SK-N-SH treated with all-trans-retinoic acid at 6 μM for 48 hours (cell line): Measurements from ENCODE around the gene NDUFA8.

Experiments
- BACH2 ChIP-seq: fragments of 250-450 bp; sonication (Bioruptor Pico); IDR thresholded peaks from 2 replicates; pipeline ENCODE4 v1.9.0; 2021; ENCODE audit warnings: mild to moderate bottlenecking, borderline replicate concordance
- RARB ChIP-seq: fragments of 250-450 bp; sonication (Bioruptor Pico); IDR thresholded peaks from 2 replicates; pipeline ENCODE4 v1.8.0; 2021; ENCODE audit warnings: mild to moderate bottlenecking, moderate library complexity
- TCF4 ChIP-seq: fragments of 250-450 bp; sonication (Bioruptor Pico); IDR thresholded peaks from 2 replicates; pipeline ENCODE4 v1.8.0; 2021; ENCODE audit warnings: mild to moderate bottlenecking, moderate library complexity, borderline replicate concordance
- TOX ChIP-seq: fragments of 250-450 bp; sonication (Bioruptor Pico); IDR thresholded peaks from 2 replicates; pipeline ENCODE4 v1.8.0; 2021; ENCODE audit warnings: mild to moderate bottlenecking, moderate library complexity, borderline replicate concordance

GRCh38 chr9:122155796-122156195 lies 3.8 kb downstream of the NDUFA8 start:
- TF ChIP-seq BACH2 (CRISPR knock-in tag) (no peak), RARB (CRISPR knock-in tag) (no peak), TCF4 (CRISPR knock-in tag) (no peak), TOX (CRISPR knock-in tag) (no peak)
